Psoas muscle (tissue), 8 donors: Measurements from ENCODE around the gene PHRF1. TPM values are rescaled to one million over a fixed set of nuclear protein-coding genes. Genes with fewer than 3 reads are reported as not detected.

Source experiments
- ATAC-seq, 4 donors: fragments of 200-7000 bp; cut with Tn5 transposase; one replicate each; pipeline ENCODE4 v1.9.1; 2020; ENCODE audit warnings: moderate library complexity in 3 of 4, mild to moderate bottlenecking in 2 of 4
- DNase-seq, 2 donors: peaks; one replicate each; pipeline ENCODE4 v3.0.0-alpha.2; 2020
- H3K27ac ChIP-seq: fragments of 200-600 bp; one replicate; pipeline ENCODE4 v1.8.0; 2022
- H3K27me3 ChIP-seq, 3 donors: fragments of 200-600 bp in 1 of 3; one replicate each; pipeline versions ENCODE4 v1.6.1 to v1.8.0; 2013 to 2022; ENCODE audit warnings: low read length in 2 of 3, mild to moderate bottlenecking in 2 of 3, moderate library complexity in 1 of 3; ENCODE audit not compliant: insufficient read depth in 3 of 3
- H3K36me3 ChIP-seq, 2 donors: fragments of 200-600 bp in 1 of 2; one replicate each; pipeline versions ENCODE4 v1.6.1 to v1.8.0; 2013 to 2022; ENCODE audit warnings: low read depth in 1 of 2, mild to moderate bottlenecking in 1 of 2, moderate library complexity in 1 of 2; ENCODE audit not compliant: insufficient read depth in 1 of 2
- H3K4me1 ChIP-seq: fragments of 200-600 bp; one replicate; pipeline ENCODE4 v1.8.0; 2022
- H3K4me3 ChIP-seq: fragments of 200-600 bp; one replicate; pipeline ENCODE4 v1.8.0; 2022; ENCODE audit warnings: mild to moderate bottlenecking
- H3K9me3 ChIP-seq: fragments of 200-600 bp; one replicate; pipeline ENCODE4 v1.8.0; 2022
- CTCF ChIP-seq: fragments of 200-600 bp; IDR thresholded peaks from one replicate; pipeline ENCODE4 v1.8.0; 2022; ENCODE audit warnings: antibody characterized with exemption
- WGBS, 3 donors: extraction: QIAGEN DNeasy Blood & Tissue Kit; methylation state at CpG; one replicate each; pipeline versions ENCODE4 v1.1.6 to v1.1.7; 2013; 5-methylcytosine and 5-hydroxymethylcytosine counted together
- intact Hi-C, 2 donors: fragments of 100-400 bp; cut with DNase I; formaldehyde crosslinking; loops; one replicate each; pipeline versions ENCODE4 v1.11.0 to v1.14.2; 2022
- polyA plus RNA-seq, 3 donors: library from polyadenylated mRNA; stranded (reverse); fragments of 200-250 nt; gene quantifications; one replicate each; pipeline ENCODE4 v1.2.3, GENCODE V29; 2013
- total RNA-seq, 4 donors: library from RNA; stranded (reverse); fragmentation: NEBNext Ultra II Directional in 2 of 4; extraction: Animal tissue kit (Norgen Biotek cat#: 25700) in 2 of 4; gene quantifications; one replicate each; pipeline versions ENCODE4 v1.2.1 to v1.2.4, GENCODE V29; 2021 to 2023
- donor health status: healthy with polysubstance abuse.
- donor health status: DM: no; HTN: no; CAD: no; lungs with moderate emphysema.
- donor health status: Bipolar disorder and iron deficiency.
- donor health status: healthy.
- donor health status: DM: yes; HTN: yes; CAD: no.
- donor health status: DM: no; HTN: no; CAD: no.
- donor health status: DM: no; HTN: no; CAD: no.
- donor health status: DM: yes; HTN: yes; CAD: no.

The PHRF1 gene
- total and polyA plus RNA-seq, 7 donors, result 11.7 to 31.2 (median 19.8) TPM

DNA sequence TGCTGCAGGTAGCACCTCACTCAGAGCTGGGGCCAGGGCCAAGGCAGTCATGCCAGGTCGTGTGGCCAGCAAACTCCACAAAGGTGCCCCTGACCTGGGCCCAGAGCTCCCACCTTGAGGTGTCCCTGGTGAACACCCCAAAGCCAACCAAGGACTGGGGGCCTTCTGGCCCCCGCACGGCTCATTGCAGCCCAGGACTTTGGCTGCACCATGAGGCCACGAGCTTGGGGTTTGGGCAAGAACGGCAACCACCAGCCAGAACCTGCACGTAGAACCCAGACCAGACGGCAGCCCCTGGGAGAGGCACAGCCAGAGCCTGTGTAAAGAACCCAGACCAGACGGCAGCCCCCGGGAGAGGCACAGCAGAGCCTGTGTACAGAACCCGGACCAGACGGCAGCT, 31.1 kb upstream of the PHRF1 start:
- DNase-seq, result peak in 1 of 2 donors; percentile 6
- Histone ChIP-seq H3K36me3 (no peaks in the 10 kb centered on the region), H3K9me3 (no peaks in the 10 kb centered on the region), H3K27ac (no peak overlapping the region), H3K4me1 (no peaks in the 10 kb centered on the region), H3K4me3 (no peak overlapping the region), H3K27me3 (no peaks in the 10 kb centered on the region)
- no peak for ATAC-seq
- intact Hi-C loops, result no loop called here
- WGBS, 3 donors, result 81 to 84% (median 83%) methylated on average over 10 to 11 of the region's 11 CpGs
- TF ChIP-seq CTCF, result no peak

- Histone ChIP-seq H3K36me3 (no peaks in the 10 kb centered on the region), H3K9me3 (no peaks in the 10 kb centered on the region), H3K4me3 (no peak overlapping the region), H3K27me3 (peaks cover 0 to 25% (median 7%) of the 10 kb centered on the region in 3 donors), H3K27ac (no peak overlapping the region), H3K4me1 (no peaks in the 10 kb centered on the region)
- DNase-seq (peak in 1 of 2 donors; percentile 9), ATAC-seq (no peak)
- WGBS, 3 donors, result 73 to 81% (median 76%) methylated on average over 30 to 32 of the region's 32 CpGs
- no peak for TF ChIP-seq CTCF
- intact Hi-C loops, result no loop called here
Observed at GRCh38 chr11:548700-549603, 27.3 kb upstream of the PHRF1 start.

DNA sequence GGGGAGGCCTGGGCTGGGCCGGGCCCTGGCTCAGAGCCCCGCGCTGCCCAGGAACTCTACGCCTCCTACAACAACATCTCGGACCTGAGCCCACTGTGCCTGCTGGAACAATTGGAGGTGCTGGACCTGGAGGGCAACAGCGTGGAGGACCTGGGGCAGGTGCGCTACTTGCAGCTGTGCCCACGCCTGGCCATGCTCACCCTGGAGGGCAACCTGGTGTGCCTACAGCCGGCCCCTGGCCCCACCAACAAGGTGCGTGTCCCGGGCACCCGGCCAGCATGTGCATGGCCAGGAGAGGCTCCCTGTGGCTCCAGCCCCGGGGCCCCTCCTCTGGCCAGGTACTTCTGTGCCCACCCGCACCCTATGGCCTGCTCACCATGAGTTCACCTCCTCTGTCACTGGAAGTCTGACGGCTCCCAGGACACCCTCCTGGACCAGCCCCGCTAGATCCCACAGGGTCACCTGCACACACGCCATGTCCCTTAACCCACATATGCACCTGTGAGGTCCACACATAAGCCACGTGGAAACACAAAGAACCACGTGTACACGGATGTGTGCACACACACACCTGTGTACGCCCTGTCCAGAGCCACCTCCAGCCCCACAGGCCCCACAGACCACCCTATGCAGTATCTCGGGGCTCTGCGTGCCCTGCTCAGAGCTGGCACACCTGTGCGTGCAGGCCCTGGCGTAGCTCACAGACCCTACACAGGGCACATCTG, 26.1 kb upstream of the PHRF1 start:
- Histone ChIP-seq H3K4me3 (no peak overlapping the region), H3K27ac (no peak overlapping the region), H3K4me1 (peaks cover 5% of the 10 kb centered on the region), H3K36me3 (no peaks in the 10 kb centered on the region), H3K9me3 (no peaks in the 10 kb centered on the region), H3K27me3 (peaks cover 0 to 35% (median 13%) of the 10 kb centered on the region in 3 donors)
- TF ChIP-seq CTCF, result no peak
- peak in 1 of 2 donors; percentile 16 for DNase-seq
- WGBS, 3 donors, result 94 to 98% (median 95%) methylated on average over 25 of the region's 25 CpGs
- intact Hi-C loops, result no loop called here
- ATAC-seq, result no peak

- intact Hi-C loops, result no loop called here
- Histone ChIP-seq H3K4me1 (peaks cover 5% of the 10 kb centered on the region), H3K4me3 (no peak overlapping the region), H3K36me3 (no peaks in the 10 kb centered on the region), H3K27ac (no peak overlapping the region), H3K9me3 (no peaks in the 10 kb centered on the region), H3K27me3 (peaks cover 0 to 41% (median 19%) of the 10 kb centered on the region in 3 donors)
- DNase-seq (peak in 1 of 2 donors; percentile 7), ATAC-seq (no peak)
- 75 to 85% (median 82%) methylated on average over 3 to 5 of the region's 5 CpGs for WGBS, 3 donors
- no peak for TF ChIP-seq CTCF
Observed at GRCh38 chr11:550746-551085, 25.6 kb upstream of the PHRF1 start.
